ENCODE data around the gene MARCHF5. TPM values are rescaled to one million over a fixed set of nuclear protein-coding genes. Genes with fewer than 3 reads are reported as not detected.

Gene MARCHF5
- total RNA-seq, 2 experiments from 2014 or later, result 33.5 to 36.1 TPM

GRCh38 chr10:92303096-92303495 lies 12.1 kb downstream of the MARCHF5 start:
- no peak overlapping the region for H3K27ac Mint-ChIP-seq
- ATAC-seq (ENCODE audit: poor library complexity), result no peak

GRCh38 chr10:92304061-92304460 lies 13.1 kb downstream of the MARCHF5 start:
- ATAC-seq (ENCODE audit: poor library complexity) (no peak), DNase-seq (no peak)
- Mint-ChIP-seq H3K4me3 (no peak overlapping the region), H3K4me1 (ENCODE audit: low read depth) (peaks cover 60% of the 10 kb centered on the region), H3K27me3 (no peaks in the 10 kb centered on the region), H3K27ac (no peak overlapping the region), H3K9me3 (no peaks in the 10 kb centered on the region), H3K36me3 (ENCODE audit: low read depth) (peaks cover 25% of the 10 kb centered on the region)
- Histone ChIP-seq H3K9me3 (ENCODE audit: control insufficient read depth in 1 of 2, insufficient read depth in 1 of 2, low read length in 2 of 2) (no peaks in the 10 kb centered on the region), H3K36me3 (ENCODE audit: insufficient read depth, low read length) (peaks cover 14% of the 10 kb centered on the region), H3K27ac (ENCODE audit: low read depth in 1 of 2, low read length in 2 of 2) (no peak overlapping the region), H3K4me3 (ENCODE audit: low read length) (no peak overlapping the region), H3K4me1 (ENCODE audit: insufficient read depth, low read length) (peaks cover 4% of the 10 kb centered on the region), H3K27me3 (ENCODE audit: control insufficient read depth in 1 of 2, insufficient read depth in 2 of 2, low read length in 2 of 2) (no peaks in the 10 kb centered on the region)
- no peak for TF ChIP-seq CTCF (IDR thresholded peaks at IDR 0.05)
- POLR2A ChIA-PET, result interaction anchor here (1.0 kb wide), 1 partner anchor 9 kb away, joined by 4 read pairs; no protein-coding TSS in a partner anchor
- intact Hi-C loops (cut with DNase I, micrococcal nuclease), result no loop called here
- CTCF ChIA-PET, result interaction anchor here (0.9 to 2.3 kb wide), 2 partner anchors 13 to 147 kb away, joined by 3 to 5 read pairs; partner anchors contain the start of genes CPEB3 and MARCHF5

More at GRCh38 chr10:92303096-92303495, 12.1 kb downstream of the MARCHF5 start:
- peaks cover 26% of the 10 kb centered on the region for H3K36me3 Mint-ChIP-seq (ENCODE audit: low read depth)
- peaks cover 67% of the 10 kb centered on the region for H3K4me1 Mint-ChIP-seq (ENCODE audit: low read depth)
- no peak overlapping the region for H3K4me3 Mint-ChIP-seq
- intact Hi-C loops (cut with DNase I, micrococcal nuclease), result no loop called here
- peaks cover 14% of the 10 kb centered on the region for H3K36me3 ChIP-seq (ENCODE audit: insufficient read depth, low read length)
- no peak for TF ChIP-seq CTCF (IDR thresholded peaks at IDR 0.05)
- no peaks in the 10 kb centered on the region for H3K27me3 Mint-ChIP-seq
- no peak overlapping the region for H3K4me3 ChIP-seq (ENCODE audit: low read length)
- CTCF ChIA-PET, result interaction anchor here (2.3 kb wide), 1 partner anchor 12 kb away, joined by 5 read pairs; the partner anchor contains the start of genes CPEB3 and MARCHF5
- no peaks in the 10 kb centered on the region for H3K27me3 ChIP-seq (ENCODE audit: control insufficient read depth in 1 of 2, insufficient read depth in 2 of 2, low read length in 2 of 2)
- POLR2A ChIA-PET, result interaction anchor here (0.7 kb wide), 1 partner anchor 11 kb away, joined by 3 read pairs; no protein-coding TSS in a partner anchor
- no peak for DNase-seq
- H3K4me1 ChIP-seq (ENCODE audit: insufficient read depth, low read length), result peaks cover 4% of the 10 kb centered on the region
- no peaks in the 10 kb centered on the region for H3K9me3 ChIP-seq (ENCODE audit: control insufficient read depth in 1 of 2, insufficient read depth in 1 of 2, low read length in 2 of 2)
- H3K27ac ChIP-seq (ENCODE audit: low read depth in 1 of 2, low read length in 2 of 2), result no peak overlapping the region
- H3K9me3 Mint-ChIP-seq, result no peaks in the 10 kb centered on the region

GRCh38 chr10:92305133-92306072 lies 14.4 kb downstream of the MARCHF5 start:
- no peak overlapping the region for H3K27ac Mint-ChIP-seq
- Histone ChIP-seq H3K27ac (ENCODE audit: low read depth in 1 of 2, low read length in 2 of 2) (no peak overlapping the region), H3K4me3 (ENCODE audit: low read length) (no peak overlapping the region), H3K36me3 (ENCODE audit: insufficient read depth, low read length) (peaks cover 7% of the 10 kb centered on the region), H3K4me1 (ENCODE audit: insufficient read depth, low read length) (peaks cover 4% of the 10 kb centered on the region), H3K9me3 (ENCODE audit: control insufficient read depth in 1 of 2, insufficient read depth in 1 of 2, low read length in 2 of 2) (no peaks in the 10 kb centered on the region), H3K27me3 (ENCODE audit: control insufficient read depth in 1 of 2, insufficient read depth in 2 of 2, low read length in 2 of 2) (no peaks in the 10 kb centered on the region)
- no peak for TF ChIP-seq CTCF (IDR thresholded peaks at IDR 0.05)
- intact Hi-C loops (cut with DNase I, micrococcal nuclease), result no loop called here
- H3K4me3 Mint-ChIP-seq, result no peak overlapping the region
- peaks cover 17% of the 10 kb centered on the region for H3K36me3 Mint-ChIP-seq (ENCODE audit: low read depth)
- H3K9me3 Mint-ChIP-seq, result no peaks in the 10 kb centered on the region
- H3K27me3 Mint-ChIP-seq, result no peaks in the 10 kb centered on the region
- POLR2A ChIA-PET, result interaction anchor here (1.0 kb wide), 1 partner anchor 10 kb away, joined by 4 read pairs; no protein-coding TSS in a partner anchor
- no peak for DNase-seq
- no peak for ATAC-seq (ENCODE audit: poor library complexity)
- CTCF ChIA-PET, result interaction anchor here (2.3 kb wide), 1 partner anchor 14 kb away, joined by 5 read pairs; the partner anchor contains the start of genes CPEB3 and MARCHF5
- peaks cover 54% of the 10 kb centered on the region for H3K4me1 Mint-ChIP-seq (ENCODE audit: low read depth)
